HG03280 (cell line): ENCODE results near the gene DCUN1D2.

Experiments used
- ATAC-seq: cut with Tn5 transposase; IDR thresholded peaks from one replicate; pipeline ENCODE4 v1.9.1; 2021; ENCODE audit warnings: mild to moderate bottlenecking, moderate library complexity; ENCODE audit not compliant: unreplicated experiment

DCUN1D2 gene

GRCh38 chr13:113520571-113520970 lies 30.1 kb upstream of the DCUN1D2 start:
- ATAC-seq, result no peak

GRCh38 chr13:113519556-113519955 lies 29.0 kb upstream of the DCUN1D2 start:
- ATAC-seq, result no peak

- no peak for ATAC-seq
These were observed 27.7 kb upstream of the DCUN1D2 start for GRCh38 chr13:113518076-113518803.

GRCh38 chr13:113514847-113515246 lies 24.3 kb upstream of the DCUN1D2 start:
- no peak for ATAC-seq

GRCh38 chr13:113513761-113514160 lies 23.2 kb upstream of the DCUN1D2 start:
- no peak for ATAC-seq

GRCh38 chr13:113511361-113511760 lies 20.9 kb upstream of the DCUN1D2 start:
- no peak for ATAC-seq

- no peak for ATAC-seq
These were observed 20.4 kb upstream of the DCUN1D2 start for GRCh38 chr13:113510871-113511270.

GRCh38 chr13:113509989-113510388 lies 19.5 kb upstream of the DCUN1D2 start:
- ATAC-seq, result no peak

- no peak for ATAC-seq
These were observed 18.2 kb upstream of the DCUN1D2 start for GRCh38 chr13:113508521-113509254.

GRCh38 chr13:113507505-113508345 lies 17.2 kb upstream of the DCUN1D2 start:
- ATAC-seq, result no peak

- no peak for ATAC-seq
These were observed 16.4 kb upstream of the DCUN1D2 start for GRCh38 chr13:113506871-113507388.

- ATAC-seq, result no peak
These were observed 15.6 kb upstream of the DCUN1D2 start for GRCh38 chr13:113506025-113506685.

GRCh38 chr13:113502686-113503085 lies 12.2 kb upstream of the DCUN1D2 start:
- no peak for ATAC-seq

- ATAC-seq, result no peak
These were observed 10.2 kb upstream of the DCUN1D2 start for GRCh38 chr13:113500530-113501265.

- no peak for ATAC-seq
These were observed 9.4 kb upstream of the DCUN1D2 start for GRCh38 chr13:113499936-113500335.

GRCh38 chr13:113498905-113499304 lies 8.4 kb upstream of the DCUN1D2 start:
- ATAC-seq, result no peak

GRCh38 chr13:113497217-113497616 lies 6.7 kb upstream of the DCUN1D2 start:
- no peak for ATAC-seq

GRCh38 chr13:113495494-113496210 lies 5.1 kb upstream of the DCUN1D2 start:
- ATAC-seq, result no peak

GRCh38 chr13:113493315-113493951 lies 2.9 kb upstream of the DCUN1D2 start:
- ATAC-seq, result peak; percentile 24
